H1 (cell line): Measurements from ENCODE around the gene NAPA. TPM values are rescaled to one million over a fixed set of nuclear protein-coding genes. Genes with fewer than 3 reads are reported as not detected.

Source experiments
- CTCF ChIA-PET: fragments of 300-600 bp; sonication (Branson Sonifier 250); formaldehyde crosslinking; loops from one replicate; lab custom pipeline; 2021; ENCODE audit not compliant: partially characterized antibody; lab: Charles Lee
- POLR2A ChIA-PET: fragments of 300-600 bp; sonication (Branson Sonifier 250); formaldehyde crosslinking; loops from one replicate; lab custom pipeline; 2021; ENCODE audit warnings: inconsistent platforms; ENCODE audit not compliant: partially characterized antibody; lab: Charles Lee
- DNase-seq, 2 experiments: peaks; one replicate each; pipeline versions ENCODE4 v3.0.0 to v3.0.0-alpha.2; 2010 to 2022; ENCODE audit warnings: low spot score in 2 of 2, low read depth in 1 of 2, mixed read lengths in 1 of 2
- FAIRE-seq: peaks from 2 replicates; lab custom pipeline; 2011; peaks lifted over from hg19 to GRCh38; lab: Jason Lieb, UNC
- H2AFZ ChIP-seq: 2 replicates; pipeline ENCODE4 v1.8.1; 2012; ENCODE audit warnings: low read length, inconsistent platforms
- H2AK5ac ChIP-seq: 2 replicates; pipeline ENCODE4 v1.6.1; 2013; ENCODE audit warnings: low read depth, low read length
- H2BK120ac ChIP-seq: replicated peaks from 2 replicates; pipeline ENCODE3; 2013; ENCODE audit warnings: low read depth, low read length, inconsistent platforms
- H2BK12ac ChIP-seq: 2 replicates; pipeline ENCODE4 v1.6.1; 2013; ENCODE audit warnings: low read depth, low read length
- H2BK15ac ChIP-seq: 2 replicates; pipeline ENCODE4 v1.6.1; 2013; ENCODE audit warnings: low read length
- H2BK20ac ChIP-seq: 2 replicates; pipeline ENCODE4 v1.6.1; 2013; ENCODE audit warnings: low read length
- H2BK5ac ChIP-seq: 2 replicates; pipeline ENCODE4 v1.6.1; 2013; ENCODE audit warnings: low read depth, low read length
- H3K14ac ChIP-seq: 2 replicates; pipeline ENCODE4 v1.6.1; 2013; ENCODE audit warnings: inconsistent platforms; ENCODE audit not compliant: insufficient read length
- H3K18ac ChIP-seq: 2 replicates; pipeline ENCODE4 v1.6.1; 2013; ENCODE audit warnings: low read length; ENCODE audit errors: extremely low read depth
- H3K23ac ChIP-seq: 2 replicates; pipeline ENCODE4 v1.6.1; 2013; ENCODE audit warnings: inconsistent platforms; ENCODE audit not compliant: insufficient read length
- H3K23me2 ChIP-seq: 2 replicates; pipeline ENCODE4 v1.6.1; 2013; ENCODE audit warnings: low read depth, low read length
- H3K27ac ChIP-seq: 2 replicates; pipeline ENCODE4 v1.6.1; 2011; ENCODE audit warnings: low read depth, low read length, inconsistent platforms
- H3K27me3 ChIP-seq, 4 experiments: replicated peaks in 1 of 4; 1 replicate in 1 of 4; 2 replicates in 3 of 4; pipeline versions ENCODE4 v1.6.1 to v1.8.1; 2011 to 2013; ENCODE audit warnings: low read length in 3 of 4, mild to moderate bottlenecking in 3 of 4, inconsistent platforms in 2 of 4, mixed read lengths in 2 of 4, moderate library complexity in 1 of 4; ENCODE audit not compliant: control insufficient read depth in 3 of 4, insufficient read depth in 3 of 4; ENCODE audit errors: extremely low read depth in 1 of 4
- H3K36me3 ChIP-seq, 4 experiments: 2 replicates each; pipeline versions ENCODE4 v1.6.1 to v1.8.1; 2011 to 2013; ENCODE audit warnings: mild to moderate bottlenecking in 4 of 4, low read length in 3 of 4, moderate library complexity in 2 of 4, control low read depth in 1 of 4, inconsistent platforms in 1 of 4; ENCODE audit not compliant: insufficient read depth in 4 of 4, control insufficient read depth in 2 of 4
- H3K4ac ChIP-seq: replicated peaks from 2 replicates; pipeline ENCODE3; 2013; ENCODE audit warnings: low read length, low read depth, mixed read lengths, inconsistent platforms; ENCODE audit not compliant: insufficient read length
- H3K4me1 ChIP-seq, 4 experiments: replicated peaks in 1 of 4; 1 replicate in 1 of 4; 2 replicates in 3 of 4; pipeline versions ENCODE4 v1.6.1 to v1.8.1; 2011 to 2013; ENCODE audit warnings: low read length in 3 of 4, inconsistent platforms in 2 of 4, mixed read lengths in 1 of 4; ENCODE audit not compliant: insufficient read depth in 4 of 4, control insufficient read depth in 3 of 4
- H3K4me2 ChIP-seq, 2 experiments: 2 replicates each; pipeline versions ENCODE4 v1.6.1 to v1.8.1; 2011 to 2013; ENCODE audit warnings: low read depth in 2 of 2, low read length in 2 of 2, control low read depth in 1 of 2, inconsistent platforms in 1 of 2, mild to moderate bottlenecking in 1 of 2; ENCODE audit not compliant: insufficient read depth in 1 of 2
- H3K4me3 ChIP-seq, 4 experiments: fragments of 200-600, 300-600 bp in 1 of 4; sonication (generic), shearing (Covaris generic), sonication (Bioruptor Twin) in 1 of 4; 2 replicates each; pipeline versions ENCODE4 v1.5.1 to v1.8.1; 2011 to 2016; ENCODE audit warnings: low read length in 4 of 4, low read depth in 3 of 4, control low read depth in 2 of 4, inconsistent platforms in 2 of 4, mild to moderate bottlenecking in 2 of 4, mixed read lengths in 1 of 4, moderate library complexity in 1 of 4; ENCODE audit not compliant: insufficient read depth in 2 of 4; ENCODE audit errors: extremely low read depth in 1 of 4
- H3K56ac ChIP-seq: replicated peaks from 2 replicates; pipeline ENCODE3; 2013; ENCODE audit warnings: low read depth, mild to moderate bottlenecking, mixed read lengths, low read length, inconsistent platforms; ENCODE audit not compliant: insufficient read length
- H3K79me1 ChIP-seq: 2 replicates; pipeline ENCODE4 v1.6.1; 2013; ENCODE audit warnings: low read depth, low read length, control low read depth
- H3K79me2 ChIP-seq, 2 experiments: 2 replicates each; pipeline versions ENCODE4 v1.6.1 to v1.8.1; 2012 to 2013; ENCODE audit warnings: low read length in 2 of 2, mild to moderate bottlenecking in 2 of 2, inconsistent platforms in 1 of 2; ENCODE audit not compliant: insufficient read depth in 2 of 2, control insufficient read depth in 1 of 2
- H3K9ac ChIP-seq, 4 experiments: replicated peaks in 1 of 4; 1 replicate in 1 of 4; 2 replicates in 3 of 4; pipeline versions ENCODE4 v1.6.1 to v1.8.1; 2011 to 2013; ENCODE audit warnings: low read depth in 3 of 4, low read length in 3 of 4, control low read depth in 2 of 4, mild to moderate bottlenecking in 2 of 4, moderate library complexity in 2 of 4, inconsistent platforms in 1 of 4; ENCODE audit errors: extremely low read depth in 1 of 4
- H3K9me3 ChIP-seq, 2 experiments: 2 replicates each; pipeline versions ENCODE4 v1.6.1 to v1.8.1; 2012 to 2013; ENCODE audit warnings: mild to moderate bottlenecking in 2 of 2, moderate library complexity in 2 of 2, control low read depth in 1 of 2, inconsistent platforms in 1 of 2, low read depth in 1 of 2, low read length in 1 of 2, mixed read lengths in 1 of 2; ENCODE audit not compliant: insufficient read depth in 2 of 2
- H4K20me1 ChIP-seq, 2 experiments: replicated peaks in 1 of 2; 2 replicates each; pipeline versions ENCODE3 to v1.8.1; 2011 to 2013; ENCODE audit warnings: inconsistent platforms in 2 of 2, low read length in 2 of 2, mild to moderate bottlenecking in 1 of 2; ENCODE audit not compliant: insufficient read depth in 2 of 2, control insufficient read depth in 1 of 2
- H4K5ac ChIP-seq: 2 replicates; pipeline ENCODE4 v1.6.1; 2013; ENCODE audit warnings: low read length, low read depth, mixed read lengths, inconsistent platforms; ENCODE audit not compliant: insufficient read length
- H4K8ac ChIP-seq: 2 replicates; pipeline ENCODE4 v1.8.0; 2013; ENCODE audit warnings: mild to moderate bottlenecking, moderate library complexity, low read length, inconsistent platforms; ENCODE audit not compliant: insufficient read depth; ENCODE audit errors: extremely low read depth
- H4K91ac ChIP-seq: replicated peaks from 2 replicates; pipeline ENCODE3; 2013; ENCODE audit warnings: low read length, mixed read lengths, inconsistent platforms; ENCODE audit not compliant: insufficient read length
- BRCA1 ChIP-seq: IDR thresholded peaks from 2 replicates; pipeline ENCODE4 v1.6.1; 2012; ENCODE audit warnings: low read depth, low read length, improper control_type of control experiment
- MAX ChIP-seq: IDR thresholded peaks from 2 replicates; pipeline ENCODE4 v1.6.1; 2012; ENCODE audit warnings: inconsistent platforms
- NANOG ChIP-seq: IDR thresholded peaks from 2 replicates; pipeline ENCODE4 v1.6.1; 2011; ENCODE audit warnings: low read length, low read depth, mild to moderate bottlenecking, inconsistent platforms; ENCODE audit not compliant: insufficient read depth, poor library complexity, severe bottlenecking
- RXRA ChIP-seq: IDR thresholded peaks from 2 replicates; pipeline ENCODE4 v1.6.1; 2011; ENCODE audit warnings: low read depth, mild to moderate bottlenecking, low read length, moderate library complexity; ENCODE audit not compliant: insufficient read depth
- SP2 ChIP-seq: IDR thresholded peaks from 2 replicates; pipeline ENCODE4 v1.6.1; 2012; ENCODE audit warnings: mild to moderate bottlenecking, low read length, inconsistent platforms
- TAF1 ChIP-seq: IDR thresholded peaks from 2 replicates; pipeline ENCODE4 v1.6.1; 2011; ENCODE audit warnings: mild to moderate bottlenecking, low read depth, low read length
- WGBS, 2 experiments: shearing (Covaris generic) in 1 of 2; methylation state at CpG; one replicate each; pipeline versions ENCODE4 v1.1.6 to v1.1.7; 2013 to 2015; ENCODE audit warnings: low lambda C conversion rate in 2 of 2, mixed read lengths in 2 of 2, inconsistent platforms in 1 of 2, low coverage in 1 of 2, missing lambda C conversion rate in 1 of 2; ENCODE audit not compliant: insufficient replicate concordance in 2 of 2, insufficient coverage in 1 of 2, insufficient read length in 1 of 2; ENCODE audit errors: extremely low coverage in 1 of 2, missing lambda C conversion rate in 1 of 2; 5-methylcytosine and 5-hydroxymethylcytosine counted together
- polyA plus RNA-seq, 7 experiments: library from polyadenylated mRNA; depleted of rRNA in 3 of 7; stranded (reverse) in 5 of 7; unstranded in 2 of 7; fragments of >200 nt in 5 of 7; fragments of 200-250 nt in 2 of 7; gene quantifications; 1 replicate in 5 of 7; 2 replicates in 1 of 7; 4 replicates in 1 of 7; pipeline versions ENCODE4 v1.2.1 to v1.2.3, GENCODE V29; 2011 to 2013; ENCODE audit warnings: missing spikeins in 2 of 7, mixed read lengths in 2 of 7
- total RNA-seq: library from RNA; stranded (reverse); fragmentation: NEBNext Ultra II Directional; extraction: Animal tissue kit (Norgen Biotek cat#: 25700); gene quantifications from 2 replicates; pipeline ENCODE4 v1.2.1, GENCODE V29; 2021

NAPA gene
- total and polyA plus RNA-seq, 2 of the 8 experiments (the other 6 are each of a cell fraction or from before 2014, with no cell fraction given): 58.5 to 78.2 TPM

- WGBS, 2 experiments: 91% methylated on average over 21 of the region's 22 CpGs; no CpG with 5 or more reads in 1 of the 2 experiments
- H2AK5ac ChIP-seq: no peak overlapping the region
- peaks cover 0 to 11% of the 10 kb centered on the region in 2 experiments for H4K20me1 ChIP-seq
- H3K9me3 ChIP-seq: no peaks in the 10 kb centered on the region
- CTCF ChIA-PET: interaction anchor here (0.5 to 2.5 kb wide), 11 partner anchors 9 to 224 kb away, joined by 3 to 9 read pairs (median 5); no protein-coding TSS in a partner anchor
- H2BK15ac ChIP-seq: no peak overlapping the region
- H3K79me1 ChIP-seq: no peaks in the 10 kb centered on the region
- no peak overlapping the region for H3K9ac ChIP-seq
- H3K4me2 ChIP-seq: no peak overlapping the region
- no peak overlapping the region for H2BK20ac ChIP-seq
- TF ChIP-seq RXRA: no peak
- no peak for TF ChIP-seq MAX
- TF ChIP-seq NANOG: no peak
- no peak for TF ChIP-seq BRCA1
- TF ChIP-seq TAF1: no peak
- no peak for TF ChIP-seq SP2
- no peaks in the 10 kb centered on the region for H3K79me2 ChIP-seq
- no peak overlapping the region for H3K14ac ChIP-seq
- no peak overlapping the region for H2BK12ac ChIP-seq
- no peak for DNase-seq
- H3K18ac ChIP-seq: no peak overlapping the region
- no peak overlapping the region for H3K56ac ChIP-seq
- POLR2A ChIA-PET: interaction anchor here (0.6 to 2.4 kb wide), 6 partner anchors 10 to 212 kb away, joined by 3 to 11 read pairs (median 4); no protein-coding TSS in a partner anchor
- H2AFZ ChIP-seq: no peak overlapping the region
- no peak overlapping the region for H2BK120ac ChIP-seq
- H3K27ac ChIP-seq: no peak overlapping the region
- H3K4ac ChIP-seq: no peak overlapping the region
- H4K5ac ChIP-seq: no peak overlapping the region
- no peak overlapping the region for H3K4me3 ChIP-seq
- no peak overlapping the region for H4K91ac ChIP-seq
- H3K27me3 ChIP-seq: no peaks in the 10 kb centered on the region
- FAIRE-seq: no peak
- peaks cover 0 to 4% (median 1%) of the 10 kb centered on the region in 4 experiments; a peak in 2 of 7 replicates for H3K4me1 ChIP-seq
- peaks cover 3 to 6% (median 5%) of the 10 kb centered on the region in 4 experiments; a peak in 4 of 8 replicates for H3K36me3 ChIP-seq
- H4K8ac ChIP-seq: no peak overlapping the region; the same call in 1 of the 2 replicates
- H3K23ac ChIP-seq: no peak overlapping the region
- H2BK5ac ChIP-seq: no peak overlapping the region; the same call in 1 of the 2 replicates
- peaks cover 6% of the 10 kb centered on the region; the same call in 1 of the 2 replicates for H3K23me2 ChIP-seq
These were observed 23.3 kb downstream of the NAPA start for GRCh38 chr19:47491358-47492136.
